ENCODE measurements around the gene RNASEL.

DNA sequence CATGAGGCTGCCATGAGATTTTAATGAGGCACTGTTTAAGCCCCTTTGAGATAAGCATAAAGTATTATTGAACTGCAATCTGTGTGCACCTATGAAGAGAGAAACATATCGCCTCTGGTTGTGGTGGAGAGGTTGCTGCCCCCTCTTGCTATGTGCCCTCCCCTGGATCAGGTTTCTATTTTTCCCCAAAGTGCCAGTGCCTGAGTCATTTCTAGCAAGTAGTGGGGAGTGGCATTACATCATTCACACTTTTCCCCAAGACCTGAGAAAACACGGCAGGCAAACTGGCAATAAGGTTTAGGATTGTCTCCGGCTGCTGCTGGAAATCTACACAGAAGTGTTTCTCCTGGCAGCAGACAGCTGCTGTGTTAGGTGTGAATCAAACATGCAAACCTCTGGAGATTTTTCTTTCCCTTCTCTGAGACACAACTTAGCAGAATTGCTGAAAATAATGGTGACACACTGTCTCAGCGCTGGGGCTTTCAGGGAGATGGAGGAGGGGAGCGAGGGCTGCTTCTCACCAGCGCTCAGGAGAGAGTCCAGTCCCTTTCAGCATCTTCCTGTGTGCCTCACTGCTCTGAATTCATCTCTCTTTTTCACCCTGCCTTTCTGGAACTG, 28.8 kb upstream of the RNASEL start:
- TF ChIP-seq, protein P1, sequence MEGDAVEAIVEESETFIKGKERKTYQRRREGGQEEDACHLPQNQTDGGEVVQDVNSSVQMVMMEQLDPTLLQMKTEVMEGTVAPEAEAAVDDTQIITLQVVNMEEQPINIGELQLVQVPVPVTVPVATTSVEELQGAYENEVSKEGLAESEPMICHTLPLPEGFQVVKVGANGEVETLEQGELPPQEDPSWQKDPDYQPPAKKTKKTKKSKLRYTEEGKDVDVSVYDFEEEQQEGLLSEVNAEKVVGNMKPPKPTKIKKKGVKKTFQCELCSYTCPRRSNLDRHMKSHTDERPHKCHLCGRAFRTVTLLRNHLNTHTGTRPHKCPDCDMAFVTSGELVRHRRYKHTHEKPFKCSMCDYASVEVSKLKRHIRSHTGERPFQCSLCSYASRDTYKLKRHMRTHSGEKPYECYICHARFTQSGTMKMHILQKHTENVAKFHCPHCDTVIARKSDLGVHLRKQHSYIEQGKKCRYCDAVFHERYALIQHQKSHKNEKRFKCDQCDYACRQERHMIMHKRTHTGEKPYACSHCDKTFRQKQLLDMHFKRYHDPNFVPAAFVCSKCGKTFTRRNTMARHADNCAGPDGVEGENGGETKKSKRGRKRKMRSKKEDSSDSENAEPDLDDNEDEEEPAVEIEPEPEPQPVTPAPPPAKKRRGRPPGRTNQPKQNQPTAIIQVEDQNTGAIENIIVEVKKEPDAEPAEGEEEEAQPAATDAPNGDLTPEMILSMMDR (IDR thresholded peaks at IDR 0.05; ENCODE audit: low read length): no peak
- TF ChIP-seq EZH2 (IDR thresholded peaks at IDR 0.05; ENCODE audit: borderline replicate concordance, low read length): no peak

Data from OCI-LY1 (cell line).